GM18502 (cell line): ENCODE results near the gene TERT.
"Not testable (repeated sequence)": the region's sequence is repeated elsewhere in the genome, so short reads cannot be mapped to it uniquely, and the experiment has no call there.

ENCODE experiments used
- ATAC-seq: cut with Tn5 transposase; IDR thresholded peaks from one replicate; pipeline ENCODE4 v1.9.1; 2021; ENCODE audit warnings: mild to moderate bottlenecking; ENCODE audit not compliant: unreplicated experiment, poor library complexity

The TERT gene

DNA sequence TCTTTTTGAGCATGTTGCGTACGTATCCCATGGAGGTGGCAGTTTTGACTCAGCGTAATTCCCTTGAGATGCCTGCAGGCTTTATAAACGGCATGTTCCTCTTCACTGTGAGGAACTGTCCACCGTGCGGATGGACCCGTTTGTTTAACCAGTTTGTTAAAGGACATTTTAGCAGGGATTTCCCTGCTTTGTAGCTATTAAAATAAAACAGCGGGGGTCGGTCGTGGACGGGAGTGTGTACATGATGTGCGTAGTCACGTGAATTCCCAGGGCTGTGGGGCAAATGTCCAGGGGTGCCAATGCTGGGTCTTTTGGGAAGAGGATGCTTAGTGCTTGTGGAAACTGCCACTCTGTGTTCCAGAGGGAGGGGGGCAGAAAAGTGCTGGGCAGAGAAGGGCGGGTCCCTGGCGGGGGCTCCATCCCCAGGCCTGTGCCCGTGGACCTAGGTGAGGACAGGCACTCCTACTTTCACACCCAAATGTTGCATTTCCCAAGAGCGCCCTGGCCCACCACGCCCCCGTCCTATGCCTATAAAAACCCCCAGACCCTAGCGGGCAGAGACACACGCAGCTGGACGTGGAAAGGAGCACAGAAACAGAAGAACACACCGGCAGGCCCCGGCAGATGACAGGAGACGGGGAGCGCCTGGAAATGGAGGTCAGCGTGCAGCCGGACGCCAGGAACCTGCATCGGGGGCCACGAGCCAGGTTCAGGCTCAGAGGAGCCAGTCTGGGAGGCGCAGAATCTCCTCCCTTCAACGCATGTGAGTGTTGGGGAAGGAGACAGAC lies 4.0 kb upstream of the TERT start:
- ATAC-seq: no peak

DNA sequence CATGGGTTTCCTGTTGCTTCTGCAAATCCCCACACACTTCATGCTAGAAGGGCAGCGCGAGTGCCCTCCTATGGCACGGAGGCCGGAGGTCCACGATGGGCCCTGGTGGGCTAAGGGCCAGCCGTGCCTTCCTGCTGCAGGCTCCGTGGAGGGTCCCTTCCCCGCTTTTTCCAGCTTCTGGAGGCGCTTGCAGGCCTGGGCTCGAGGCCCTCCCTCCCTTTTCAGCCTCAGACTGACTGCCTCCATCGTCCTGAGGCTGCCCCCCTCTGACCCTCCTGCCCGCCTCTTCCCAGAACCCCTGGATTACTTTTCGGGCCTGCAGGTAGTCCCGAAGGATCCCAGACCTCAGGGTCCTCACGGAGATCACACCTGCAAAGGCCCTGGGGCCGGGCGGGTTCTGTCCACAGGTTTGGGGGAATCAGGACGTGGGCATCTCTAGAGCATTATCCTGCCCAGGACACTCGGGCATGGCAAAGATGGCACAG lies 3.2 kb upstream of the TERT start:
- no peak for ATAC-seq

DNA sequence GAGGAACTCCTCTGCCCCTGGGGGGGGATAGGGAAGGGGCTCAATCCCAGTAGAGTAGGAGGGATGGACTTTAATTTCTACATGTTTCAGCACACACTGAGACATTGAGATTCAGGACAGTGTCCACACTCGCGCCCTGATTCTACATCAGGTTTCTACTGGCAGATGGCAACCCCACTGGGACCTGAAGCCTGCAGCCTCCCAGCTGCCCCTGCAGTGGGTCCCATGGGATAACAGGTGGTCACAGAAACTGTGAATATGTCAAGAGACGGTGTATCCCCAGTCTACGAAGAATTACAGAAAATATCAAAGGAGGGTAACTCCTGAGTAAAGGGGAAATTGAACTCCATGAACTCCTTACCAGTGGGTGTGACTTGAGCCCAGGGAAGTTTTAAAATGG lies 2.4 kb upstream of the TERT start:
- ATAC-seq: no peak

DNA sequence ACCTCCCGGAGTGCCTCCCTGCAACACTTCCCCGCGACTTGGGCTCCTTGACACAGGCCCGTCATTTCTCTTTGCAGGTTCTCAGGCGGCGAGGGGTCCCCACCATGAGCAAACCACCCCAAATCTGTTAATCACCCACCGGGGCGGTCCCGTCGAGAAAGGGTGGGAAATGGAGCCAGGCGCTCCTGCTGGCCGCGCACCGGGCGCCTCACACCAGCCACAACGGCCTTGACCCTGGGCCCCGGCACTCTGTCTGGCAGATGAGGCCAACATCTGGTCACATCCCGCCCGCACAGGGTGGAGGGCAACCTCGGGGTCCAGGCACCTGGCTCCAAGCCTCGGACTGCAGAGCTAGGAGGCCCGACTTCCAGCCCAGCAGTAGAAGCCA lies 776 bp upstream of the TERT start:
- ATAC-seq: no peak

DNA sequence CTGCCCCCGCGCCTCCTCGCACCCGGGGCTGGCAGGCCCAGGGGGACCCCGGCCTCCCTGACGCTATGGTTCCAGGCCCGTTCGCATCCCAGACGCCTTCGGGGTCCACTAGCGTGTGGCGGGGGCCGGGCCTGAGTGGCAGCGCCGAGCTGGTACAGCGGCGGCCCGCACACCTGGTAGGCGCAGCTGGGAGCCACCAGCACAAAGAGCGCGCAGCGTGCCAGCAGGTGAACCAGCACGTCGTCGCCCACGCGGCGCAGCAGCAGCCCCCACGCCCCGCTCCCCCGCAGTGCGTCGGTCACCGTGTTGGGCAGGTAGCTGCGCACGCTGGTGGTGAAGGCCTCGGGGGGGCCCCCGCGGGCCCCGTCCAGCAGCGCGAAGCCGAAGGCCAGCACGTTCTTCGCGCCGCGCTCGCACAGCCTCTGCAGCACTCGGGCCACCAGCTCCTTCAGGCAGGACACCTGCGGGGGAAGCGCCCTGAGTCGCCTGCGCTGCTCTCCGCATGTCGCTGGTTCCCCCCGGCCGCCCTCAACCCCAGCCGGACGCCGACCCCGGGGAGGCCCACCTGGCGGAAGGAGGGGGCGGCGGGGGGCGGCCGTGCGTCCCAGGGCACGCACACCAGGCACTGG lies 548 bp downstream of the TERT start:
- ATAC-seq: no peak

DNA sequence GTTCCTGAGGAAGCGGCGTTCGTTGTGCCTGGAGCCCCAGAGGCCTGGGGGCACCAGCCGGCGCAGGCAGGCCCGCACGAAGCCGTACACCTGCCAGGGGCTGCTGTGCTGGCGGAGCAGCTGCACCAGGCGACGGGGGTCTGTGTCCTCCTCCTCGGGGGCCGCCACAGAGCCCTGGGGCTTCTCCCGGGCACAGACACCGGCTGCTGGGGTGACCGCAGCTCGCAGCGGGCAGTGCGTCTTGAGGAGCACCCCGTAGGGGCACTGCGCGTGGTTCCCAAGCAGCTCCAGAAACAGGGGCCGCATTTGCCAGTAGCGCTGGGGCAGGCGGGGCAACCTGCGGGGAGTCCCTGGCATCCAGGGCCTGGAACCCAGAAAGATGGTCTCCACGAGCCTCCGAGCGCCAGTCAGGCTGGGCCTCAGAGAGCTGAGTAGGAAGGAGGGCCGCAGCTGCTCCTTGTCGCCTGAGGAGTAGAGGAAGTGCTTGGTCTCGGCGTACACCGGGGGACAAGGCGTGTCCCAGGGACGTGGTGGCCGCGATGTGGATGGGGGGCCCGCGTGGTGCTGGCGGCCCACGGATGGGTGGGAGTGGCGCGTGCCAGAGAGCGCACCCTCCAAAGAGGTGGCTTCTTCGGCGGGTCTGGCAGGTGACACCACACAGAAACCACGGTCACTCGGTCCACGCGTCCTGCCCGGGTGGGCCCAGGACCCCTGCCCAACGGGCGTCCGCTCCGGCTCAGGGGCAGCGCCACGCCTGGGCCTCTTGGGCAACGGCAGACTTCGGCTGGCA lies 1.3 kb downstream of the TERT start:
- no peak for ATAC-seq

DNA sequence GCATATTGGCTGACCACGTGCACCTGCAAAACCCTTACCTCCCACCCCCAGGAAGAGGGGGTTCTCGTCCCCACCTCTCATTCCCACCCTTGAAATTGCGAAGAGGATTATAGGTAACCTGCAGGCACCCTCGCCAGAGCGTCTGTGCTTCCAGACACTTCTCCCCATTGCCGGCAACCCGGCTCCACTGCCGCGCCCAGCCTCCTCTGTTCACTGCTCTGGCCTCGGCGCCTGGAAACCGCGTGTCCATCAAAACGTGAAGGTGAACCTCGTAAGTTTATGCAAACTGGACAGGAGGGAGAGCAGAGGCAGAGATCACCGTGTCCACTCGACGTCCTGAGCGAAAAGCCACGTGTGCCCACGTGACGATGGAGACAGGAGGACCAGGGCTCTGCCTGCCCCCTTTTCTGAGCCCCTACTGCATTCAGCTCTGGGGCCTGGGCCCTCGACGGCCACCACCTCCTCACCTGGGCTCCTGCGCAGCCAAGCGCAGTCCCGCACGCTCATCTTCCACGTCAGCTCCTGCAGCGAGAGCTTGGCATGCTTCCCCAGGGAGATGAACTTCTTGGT lies 1.9 kb downstream of the TERT start:
- no peak for ATAC-seq

DNA sequence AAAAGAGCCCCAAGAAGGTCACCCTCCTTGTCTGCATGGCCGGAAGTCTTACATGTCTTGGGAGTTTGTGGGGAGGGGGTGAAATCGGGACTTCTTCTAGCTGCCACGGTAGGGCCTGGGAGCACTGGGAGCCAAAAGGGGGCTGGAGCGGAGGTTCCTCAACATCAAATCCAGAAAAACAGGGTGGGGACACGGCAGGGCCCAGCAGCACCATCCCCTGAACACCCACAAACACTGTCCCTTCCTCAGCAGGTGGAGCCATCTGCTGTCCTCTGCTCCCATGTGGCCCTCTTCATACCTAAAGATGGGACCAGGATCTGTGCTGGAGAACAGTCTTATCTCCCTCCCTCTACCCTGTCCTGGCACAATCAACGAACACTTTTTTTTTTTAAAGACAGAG lies 2.7 kb downstream of the TERT start:
- no peak for ATAC-seq

DNA sequence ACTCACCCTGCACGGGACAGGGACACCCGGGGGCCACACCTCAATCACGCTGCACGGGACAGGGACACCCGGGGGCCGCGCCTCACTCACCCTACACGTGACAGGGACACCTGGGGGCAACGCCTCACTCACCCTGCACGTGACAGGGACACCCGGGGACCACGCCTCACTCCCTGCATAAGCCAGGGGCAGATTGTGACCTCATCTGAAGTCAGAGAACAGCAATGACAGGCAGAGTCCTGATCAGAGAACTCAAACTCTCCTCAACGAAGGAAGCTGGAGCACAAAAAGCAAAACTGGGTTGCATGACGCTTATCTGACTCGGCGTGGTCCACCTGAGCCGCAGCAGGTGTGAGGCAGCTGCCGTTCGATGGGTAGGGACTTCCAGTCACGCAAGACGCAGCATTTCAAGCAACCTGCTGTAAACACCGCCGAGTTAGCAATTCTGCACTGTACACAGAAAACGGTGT lies 3.2 kb downstream of the TERT start:
- ATAC-seq: no peak

DNA sequence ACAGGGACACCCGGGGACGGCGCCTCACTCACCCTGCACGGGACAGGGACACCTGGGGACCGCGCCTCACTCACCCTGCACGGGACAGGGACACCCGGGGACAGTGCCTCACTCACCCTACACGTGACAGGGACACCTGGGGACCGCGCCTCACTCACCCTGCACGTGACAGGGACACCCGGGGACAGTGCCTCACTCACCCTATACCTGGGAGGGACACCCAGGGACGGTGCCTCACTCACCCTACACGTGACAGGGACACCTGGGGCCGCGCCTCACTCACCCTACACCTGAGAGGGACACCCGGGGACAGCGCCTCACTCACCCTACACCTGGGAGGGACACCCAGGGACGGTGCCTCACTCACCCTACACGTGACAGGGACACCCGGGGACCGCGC lies 3.9 kb downstream of the TERT start:
- ATAC-seq: not testable (repeated sequence)

DNA sequence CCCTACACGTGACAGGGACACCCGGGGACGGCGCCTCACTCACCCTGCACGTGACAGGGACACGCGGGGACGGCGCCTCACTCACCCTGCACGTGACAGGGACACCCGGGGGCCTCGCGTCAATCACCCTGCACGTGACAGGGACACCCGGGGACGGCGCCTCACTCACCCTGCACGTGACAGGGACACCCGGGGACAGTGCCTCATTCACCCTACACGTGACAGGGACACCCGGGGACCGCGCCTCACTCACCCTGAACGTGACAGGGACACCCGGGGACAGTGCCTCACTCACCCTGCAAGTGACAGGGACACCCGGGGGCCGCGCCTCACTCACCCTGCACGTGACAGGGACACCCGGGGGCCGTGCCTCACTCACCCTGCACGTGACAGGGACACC lies 5.3 kb downstream of the TERT start:
- ATAC-seq: not testable (repeated sequence)

DNA sequence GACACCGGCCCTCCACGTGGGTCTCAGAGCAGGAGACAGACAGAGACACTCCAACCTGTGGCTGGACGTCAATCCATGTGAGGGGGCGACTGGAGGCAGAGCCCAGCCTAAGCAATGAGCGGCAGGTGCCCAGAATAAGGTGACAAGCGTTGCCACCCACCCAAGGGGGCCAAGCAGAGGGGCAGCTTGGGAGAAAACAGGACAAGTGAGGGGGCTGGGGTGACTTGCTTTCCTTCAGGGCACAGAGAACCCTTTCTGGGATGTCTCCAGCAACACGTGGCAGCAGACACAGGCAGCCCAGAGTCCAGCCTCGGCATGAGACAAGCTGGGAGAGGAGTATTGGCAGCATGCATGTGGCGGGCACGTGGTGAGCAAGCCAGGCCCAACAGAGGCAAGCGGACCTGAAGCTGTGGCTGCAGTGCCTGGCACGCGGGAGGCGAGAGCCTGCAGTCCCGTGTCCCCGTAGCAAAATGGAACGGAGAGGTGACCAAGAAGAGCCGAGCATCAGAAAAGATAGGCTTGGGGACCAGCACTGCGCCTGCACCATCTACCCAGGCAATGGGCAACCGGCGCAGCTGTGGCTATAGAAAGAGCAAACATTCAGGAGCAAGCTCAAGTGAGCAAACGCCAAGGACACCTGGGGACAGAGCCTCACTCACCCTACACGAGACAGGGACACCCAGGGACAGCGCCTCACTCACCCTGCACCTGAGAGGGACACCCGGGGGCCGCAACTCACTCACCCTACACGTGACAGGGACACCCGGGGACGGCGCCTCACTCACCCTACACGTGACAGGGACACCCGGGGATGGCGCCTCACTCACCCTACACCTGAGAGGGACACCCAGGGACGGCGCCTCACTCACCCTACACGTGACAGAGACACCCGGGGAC lies 6.2 kb downstream of the TERT start:
- no peak for ATAC-seq

DNA sequence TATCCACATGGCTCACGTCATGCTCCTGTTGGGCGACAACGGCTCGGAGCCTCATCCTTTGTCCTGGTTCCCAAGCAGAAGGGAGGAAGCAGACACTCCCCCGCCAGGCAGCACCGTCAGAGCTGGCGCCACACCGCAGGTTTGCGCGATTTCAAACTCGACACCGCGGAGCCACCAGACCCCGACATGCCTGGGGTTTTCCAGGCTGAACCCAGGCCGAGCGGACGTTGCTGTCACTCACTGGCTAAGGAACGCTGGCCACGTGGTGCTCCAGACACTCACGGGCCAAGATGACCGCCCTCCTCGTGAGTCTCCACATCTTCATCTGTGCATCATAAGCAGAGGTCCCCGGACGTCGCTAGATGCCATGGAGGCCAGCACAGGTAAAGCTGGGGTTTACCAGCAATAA lies 9.0 kb downstream of the TERT start:
- no peak for ATAC-seq

DNA sequence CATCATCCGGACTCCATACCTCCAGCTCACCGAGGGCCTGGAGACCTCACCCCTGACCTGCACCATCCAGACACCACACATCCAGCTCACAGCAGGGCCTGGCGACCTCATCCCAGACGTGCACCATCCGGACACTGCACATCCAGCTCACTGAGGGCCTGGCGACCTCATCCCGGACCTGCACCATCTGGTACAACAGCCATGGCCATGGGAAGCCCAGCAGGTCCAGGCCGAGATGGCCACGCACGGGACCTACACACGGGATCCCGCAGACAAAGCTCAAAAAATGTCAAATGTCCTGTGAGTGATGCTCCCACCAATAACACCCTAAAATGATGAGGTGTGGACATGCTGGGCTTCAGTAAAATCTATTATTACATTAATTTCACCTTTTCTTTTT lies 9.7 kb downstream of the TERT start:
- no peak for ATAC-seq

DNA sequence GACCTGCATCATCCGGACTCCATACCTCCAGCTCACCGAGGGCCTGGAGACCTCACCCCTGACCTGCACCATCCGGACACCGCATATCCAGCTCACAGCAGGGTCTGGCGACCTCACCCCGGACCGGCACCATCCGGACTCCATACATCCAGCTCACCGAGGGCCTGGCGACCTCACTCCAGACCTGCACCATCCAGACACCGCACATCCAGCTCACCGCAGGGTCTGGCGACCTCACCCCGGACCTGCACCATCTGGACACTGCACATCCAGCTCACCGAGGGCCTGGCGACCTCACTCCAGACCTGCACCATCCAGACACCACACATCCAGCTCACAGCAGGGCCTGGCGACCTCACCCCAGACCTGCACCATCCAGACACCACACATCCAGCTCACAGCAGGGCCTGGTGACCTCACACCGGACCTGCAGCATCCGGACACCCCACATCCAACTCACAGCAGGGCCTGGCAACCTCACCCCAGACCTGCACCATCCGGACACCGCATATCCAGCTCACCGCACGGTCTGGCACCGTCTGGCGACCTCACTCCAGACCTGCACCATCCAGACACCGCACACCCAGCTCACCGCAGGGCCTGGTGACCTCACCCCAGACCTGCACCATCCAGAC lies 10.4 kb downstream of the TERT start:
- not testable (repeated sequence) for ATAC-seq

DNA sequence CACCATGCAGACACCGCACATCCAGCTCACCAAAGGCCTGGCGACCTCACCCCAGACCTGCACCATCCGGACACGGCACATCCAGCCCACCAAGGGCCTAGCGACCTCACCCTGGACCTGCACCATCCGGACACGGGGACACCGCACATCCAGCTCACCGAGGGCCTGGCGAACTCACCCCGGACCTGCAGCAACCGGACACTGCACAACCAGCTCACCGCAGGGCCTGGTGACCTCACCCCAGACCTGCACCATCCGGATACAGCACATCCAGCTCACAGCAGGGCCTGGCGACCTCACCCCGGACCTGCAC lies 11.2 kb downstream of the TERT start:
- ATAC-seq: not testable (repeated sequence)

DNA sequence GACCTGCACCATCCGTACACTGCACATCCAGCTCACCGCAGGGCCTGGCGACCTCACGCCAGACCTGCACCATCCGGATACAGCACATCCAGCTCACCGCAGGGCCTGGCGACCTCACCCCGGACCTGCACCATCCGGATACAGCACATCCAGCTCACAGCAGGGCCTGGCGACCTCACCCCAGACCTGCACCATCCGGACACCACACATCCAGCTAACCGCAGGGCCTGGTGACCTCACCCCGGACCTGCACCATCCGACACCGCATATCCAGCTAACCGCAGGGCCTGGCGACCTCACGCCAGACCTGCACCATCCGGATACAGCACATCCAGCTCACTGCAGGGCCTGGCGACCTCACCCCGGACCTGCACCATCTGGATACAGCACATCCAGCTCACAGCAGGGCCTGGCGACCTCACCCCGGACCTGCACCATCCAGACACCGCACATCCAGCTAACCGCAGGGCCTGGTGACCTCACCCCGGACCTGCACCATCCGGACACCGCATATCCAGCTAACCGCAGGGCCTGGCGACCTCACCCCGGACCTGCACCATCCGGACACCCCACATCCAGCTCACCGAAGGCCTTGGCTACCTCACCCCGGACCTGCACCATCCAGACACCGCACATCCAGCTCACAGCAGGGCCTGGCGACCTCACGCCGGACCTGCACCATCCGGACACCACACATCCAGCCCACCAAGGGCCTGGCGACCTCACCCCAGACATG lies 11.7 kb downstream of the TERT start:
- not testable (repeated sequence) for ATAC-seq

DNA sequence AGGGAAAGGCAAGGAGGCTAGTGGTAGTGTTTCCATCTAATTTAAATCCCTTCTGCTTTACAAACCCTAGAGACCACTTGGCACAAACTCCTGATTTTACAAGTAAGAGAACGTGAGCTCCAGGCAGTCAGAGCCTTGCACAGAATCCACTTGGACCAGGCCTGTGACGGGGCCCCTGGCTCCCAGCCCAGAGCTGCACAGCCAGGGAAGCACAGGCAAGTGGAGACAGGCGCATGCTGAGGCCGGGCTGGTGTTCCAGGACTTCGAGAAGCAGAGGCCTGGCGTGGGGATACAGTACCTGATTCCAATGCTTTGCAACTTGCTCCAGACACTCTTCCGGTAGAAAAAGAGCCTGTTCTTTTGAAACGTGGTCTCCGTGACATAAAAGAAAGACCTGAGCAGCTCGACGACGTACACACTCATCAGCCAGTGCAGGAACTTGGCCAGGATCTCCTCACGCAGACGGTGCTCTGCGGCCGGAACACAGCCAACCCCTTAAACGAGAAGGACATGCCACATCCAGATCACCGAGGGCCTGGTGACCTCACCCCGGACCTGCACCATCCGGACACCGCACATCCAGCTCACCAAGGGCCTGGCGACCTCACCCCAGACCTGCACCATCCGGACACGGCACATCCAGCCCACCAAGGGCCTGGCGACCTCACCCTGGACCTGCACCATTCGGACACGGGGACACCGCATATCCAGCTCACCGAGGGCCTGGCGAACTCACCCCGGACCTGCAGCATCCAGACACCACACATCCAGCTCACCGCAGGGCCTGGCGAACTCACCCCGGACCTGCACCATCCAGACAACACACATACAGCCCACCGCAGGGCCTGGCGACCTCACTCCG lies 12.5 kb downstream of the TERT start:
- no peak for ATAC-seq
